Mucosa of stomach (tissue), 1 donor: ENCODE measurements around the gene ARL6IP4.
A peak's percentile ranks its signal among the peaks of the same experiment; 100 is the strongest.

ENCODE experiments used
- H3K27me3 ChIP-seq: one replicate; pipeline ENCODE4 v1.7.0; 2013; ENCODE audit warnings: mild to moderate bottlenecking, low read length; ENCODE audit not compliant: control insufficient read depth, insufficient read depth
- H3K36me3 ChIP-seq: one replicate; pipeline ENCODE4 v1.7.0; 2013; ENCODE audit warnings: low read length; ENCODE audit not compliant: control insufficient read depth, insufficient read depth
- H3K4me1 ChIP-seq: one replicate; pipeline ENCODE4 v1.7.0; 2013; ENCODE audit warnings: mild to moderate bottlenecking, low read length; ENCODE audit not compliant: control insufficient read depth, insufficient read depth
- H3K4me3 ChIP-seq: one replicate; pipeline ENCODE4 v1.7.0; 2013; ENCODE audit warnings: low read length
- H3K9ac ChIP-seq: one replicate; pipeline ENCODE4 v1.7.0; 2013; ENCODE audit warnings: mild to moderate bottlenecking, low read length, moderate library complexity
- H3K9me3 ChIP-seq: one replicate; pipeline ENCODE4 v1.7.0; 2013; ENCODE audit warnings: mild to moderate bottlenecking, low read length, moderate library complexity; ENCODE audit not compliant: control insufficient read depth
- donor health status: Pancreatic carcinoma.

ARL6IP4 gene

GRCh38 chr12:122975790-122976647 is 4.5 kb upstream of the ARL6IP4 start:
- peak overlapping the region; percentile 88 for H3K9ac ChIP-seq
- H3K27me3 ChIP-seq, result no peaks in the 10 kb centered on the region
- peaks cover 22% of the 10 kb centered on the region for H3K4me1 ChIP-seq
- H3K4me3 ChIP-seq, result peak overlapping the region; percentile 71
- H3K9me3 ChIP-seq, result no peaks in the 10 kb centered on the region
- H3K36me3 ChIP-seq, result no peaks in the 10 kb centered on the region

GRCh38 chr12:122976648-122976975 is 3.9 kb upstream of the ARL6IP4 start:
- H3K4me1 ChIP-seq, result peaks cover 26% of the 10 kb centered on the region
- no peaks in the 10 kb centered on the region for H3K9me3 ChIP-seq
- no peak overlapping the region for H3K4me3 ChIP-seq
- no peaks in the 10 kb centered on the region for H3K27me3 ChIP-seq
- H3K9ac ChIP-seq, result no peak overlapping the region
- H3K36me3 ChIP-seq, result no peaks in the 10 kb centered on the region

- no peaks in the 10 kb centered on the region for H3K27me3 ChIP-seq
- H3K36me3 ChIP-seq, result no peaks in the 10 kb centered on the region
- no peaks in the 10 kb centered on the region for H3K9me3 ChIP-seq
- peaks cover 32% of the 10 kb centered on the region for H3K4me1 ChIP-seq
- no peak overlapping the region for H3K9ac ChIP-seq
- H3K4me3 ChIP-seq, result no peak overlapping the region
Measured at GRCh38 chr12:122977153-122977552, 3.3 kb upstream of the ARL6IP4 start.

- no peaks in the 10 kb centered on the region for H3K36me3 ChIP-seq
- H3K4me3 ChIP-seq, result no peak overlapping the region
- peaks cover 38% of the 10 kb centered on the region for H3K4me1 ChIP-seq
- no peaks in the 10 kb centered on the region for H3K27me3 ChIP-seq
- no peak overlapping the region for H3K9ac ChIP-seq
- no peaks in the 10 kb centered on the region for H3K9me3 ChIP-seq
Measured at GRCh38 chr12:122977655-122978392, 2.7 kb upstream of the ARL6IP4 start.

GRCh38 chr12:122978507-122978955 is 1.9 kb upstream of the ARL6IP4 start:
- H3K9me3 ChIP-seq, result no peaks in the 10 kb centered on the region
- H3K4me1 ChIP-seq, result peaks cover 42% of the 10 kb centered on the region
- no peaks in the 10 kb centered on the region for H3K27me3 ChIP-seq
- no peaks in the 10 kb centered on the region for H3K36me3 ChIP-seq
- H3K9ac ChIP-seq, result no peak overlapping the region
- H3K4me3 ChIP-seq, result no peak overlapping the region

DNA sequence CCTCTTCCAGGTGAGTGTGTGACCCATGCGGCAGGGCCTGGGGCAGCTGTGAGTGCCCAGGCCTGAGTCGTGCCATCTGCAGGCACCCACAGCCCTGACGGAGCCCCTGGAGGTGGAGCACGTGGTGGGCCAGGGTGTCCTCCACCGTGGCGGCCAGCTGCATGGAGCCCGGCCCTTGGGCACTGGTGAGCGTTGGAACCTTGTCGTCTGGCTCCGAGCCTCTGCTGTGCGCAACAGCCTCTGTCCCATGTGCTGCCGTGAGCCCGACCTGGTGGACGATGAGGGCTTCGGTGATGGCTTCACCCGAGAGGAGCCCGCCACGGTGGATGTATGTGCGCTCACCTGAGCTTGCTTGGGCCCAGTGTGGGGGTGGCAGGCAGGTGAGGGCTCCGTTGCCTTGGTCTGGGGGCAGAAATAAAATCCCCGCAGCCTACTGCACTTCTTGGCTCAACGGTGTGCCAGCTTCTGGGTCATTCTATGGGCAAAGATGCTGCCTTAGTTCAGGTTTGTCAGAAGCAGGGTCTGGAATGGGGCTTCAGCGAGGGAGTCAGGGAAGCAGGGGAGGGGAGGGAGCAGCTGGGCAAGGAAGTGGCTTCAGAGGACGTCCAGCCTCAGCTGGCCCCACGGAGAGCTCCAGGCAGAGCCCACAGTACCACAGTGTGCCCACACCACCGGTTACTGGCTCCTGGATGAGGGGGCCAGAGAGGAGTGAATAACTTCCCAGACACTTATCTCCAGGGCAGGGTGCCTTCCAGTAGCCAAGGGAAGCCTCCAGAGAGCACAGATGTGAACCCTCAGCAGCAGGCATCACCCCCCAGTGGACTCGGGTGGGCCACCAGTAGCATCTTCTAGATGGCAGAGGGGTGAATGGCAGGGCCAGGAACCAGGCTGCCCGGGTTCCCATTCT is 1.2 kb upstream of the ARL6IP4 start:
- H3K36me3 ChIP-seq, result no peaks in the 10 kb centered on the region
- no peaks in the 10 kb centered on the region for H3K9me3 ChIP-seq
- H3K4me3 ChIP-seq, result peak overlapping the region; percentile 93
- H3K27me3 ChIP-seq, result no peaks in the 10 kb centered on the region
- peak overlapping the region; percentile 84 for H3K9ac ChIP-seq
- peaks cover 50% of the 10 kb centered on the region for H3K4me1 ChIP-seq

DNA sequence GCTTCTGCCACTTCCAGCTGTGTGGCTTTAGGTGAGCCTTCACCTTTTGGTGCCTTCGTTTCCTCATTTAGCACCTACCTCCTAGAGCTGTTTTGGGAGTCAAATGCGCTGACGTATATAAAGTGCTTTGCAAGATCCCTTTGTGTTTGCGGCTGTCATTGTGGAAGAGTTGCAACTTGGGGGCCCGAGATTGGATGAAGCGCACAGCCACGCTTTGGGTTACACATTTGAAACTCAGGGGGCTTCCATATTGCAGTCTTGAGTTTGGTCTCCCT is 636 bp upstream of the ARL6IP4 start:
- Histone ChIP-seq H3K4me3 (peak overlapping the region; percentile 93), H3K27me3 (no peaks in the 10 kb centered on the region), H3K9ac (peak overlapping the region; percentile 84), H3K4me1 (peaks cover 56% of the 10 kb centered on the region), H3K9me3 (no peaks in the 10 kb centered on the region), H3K36me3 (no peaks in the 10 kb centered on the region)

DNA sequence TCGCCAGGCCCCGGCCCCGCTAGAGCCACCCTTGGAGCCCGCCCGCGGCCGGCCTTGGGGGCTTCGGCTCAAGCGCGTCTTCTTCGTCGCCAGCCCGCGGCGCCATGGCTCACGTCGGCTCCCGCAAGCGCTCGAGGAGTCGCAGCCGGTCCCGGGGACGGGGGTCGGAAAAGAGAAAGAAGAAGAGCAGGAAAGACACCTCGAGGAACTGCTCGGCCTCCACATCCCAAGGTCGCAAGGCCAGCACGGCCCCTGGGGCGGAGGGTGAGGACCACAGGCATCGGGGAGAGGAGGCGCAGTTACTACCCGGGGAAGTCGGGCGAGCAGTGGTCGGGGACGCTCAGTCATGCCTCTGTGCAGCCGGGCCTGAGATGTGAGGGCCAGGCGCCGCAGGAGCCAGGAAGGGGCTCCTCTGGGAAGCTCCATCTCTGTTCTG is 573 bp downstream of the ARL6IP4 start:
- no peaks in the 10 kb centered on the region for H3K27me3 ChIP-seq
- H3K4me1 ChIP-seq, result peaks cover 51% of the 10 kb centered on the region
- no peaks in the 10 kb centered on the region for H3K36me3 ChIP-seq
- H3K4me3 ChIP-seq, result peak overlapping the region; percentile 93
- no peaks in the 10 kb centered on the region for H3K9me3 ChIP-seq
- peak overlapping the region; percentile 84 for H3K9ac ChIP-seq

GRCh38 chr12:122981587-122982476 is 1.4 kb downstream of the ARL6IP4 start:
- Histone ChIP-seq H3K4me3 (no peak overlapping the region), H3K27me3 (no peaks in the 10 kb centered on the region), H3K9ac (peak overlapping the region; percentile 84), H3K4me1 (peaks cover 44% of the 10 kb centered on the region), H3K9me3 (no peaks in the 10 kb centered on the region), H3K36me3 (no peaks in the 10 kb centered on the region)

GRCh38 chr12:122982477-122982815 is 2.0 kb downstream of the ARL6IP4 start:
- no peak overlapping the region for H3K4me3 ChIP-seq
- H3K4me1 ChIP-seq, result peaks cover 44% of the 10 kb centered on the region
- H3K9me3 ChIP-seq, result no peaks in the 10 kb centered on the region
- no peaks in the 10 kb centered on the region for H3K36me3 ChIP-seq
- no peaks in the 10 kb centered on the region for H3K27me3 ChIP-seq
- H3K9ac ChIP-seq, result no peak overlapping the region
